Liver (tissue), 9 donors: ENCODE data around the gene CSF2RB. TPM values are rescaled to one million over a fixed set of nuclear protein-coding genes. Genes with fewer than 3 reads are reported as not detected.

Experiments
- DNase-seq: peaks from one replicate; pipeline ENCODE4 v3.0.0-alpha.2; 2017; ENCODE audit warnings: low spot score
- H3K27ac ChIP-seq, 2 donors: one replicate each; pipeline ENCODE4 v1.7.0; 2013; ENCODE audit warnings: inconsistent platforms in 2 of 2, low read length in 2 of 2, control low read depth in 1 of 2, low read depth in 1 of 2, mild to moderate bottlenecking in 1 of 2
- H3K27me3 ChIP-seq, 4 donors: one replicate each; pipeline versions ENCODE4 v1.6.1 to v1.7.0; 2013; ENCODE audit warnings: low read length in 3 of 4, inconsistent platforms in 1 of 4, mild to moderate bottlenecking in 1 of 4, moderate library complexity in 1 of 4; ENCODE audit not compliant: control insufficient read depth in 4 of 4, insufficient read depth in 4 of 4
- H3K36me3 ChIP-seq, 4 donors: one replicate each; pipeline versions ENCODE4 v1.6.1 to v1.7.0; 2013; ENCODE audit warnings: low read length in 3 of 4, mild to moderate bottlenecking in 3 of 4, low read depth in 1 of 4, moderate library complexity in 1 of 4; ENCODE audit not compliant: control insufficient read depth in 4 of 4, insufficient read depth in 3 of 4
- H3K4me1 ChIP-seq, 4 donors: one replicate each; pipeline versions ENCODE4 v1.6.1 to v1.7.0; 2013; ENCODE audit warnings: low read length in 3 of 4, mild to moderate bottlenecking in 3 of 4, moderate library complexity in 1 of 4; ENCODE audit not compliant: control insufficient read depth in 4 of 4, insufficient read depth in 4 of 4
- H3K4me3 ChIP-seq, 3 donors: one replicate each; pipeline versions ENCODE4 v1.6.1 to v1.7.0; 2013; ENCODE audit warnings: low read length in 3 of 3, control low read depth in 1 of 3, low read depth in 1 of 3, mild to moderate bottlenecking in 1 of 3
- H3K9ac ChIP-seq, 2 donors: one replicate each; pipeline ENCODE4 v1.7.0; 2013; ENCODE audit warnings: low read length in 2 of 2, mild to moderate bottlenecking in 2 of 2, moderate library complexity in 2 of 2, control low read depth in 1 of 2, low read depth in 1 of 2
- H3K9me3 ChIP-seq, 4 donors: one replicate each; pipeline versions ENCODE4 v1.6.1 to v1.7.0; 2013; ENCODE audit warnings: low read length in 3 of 4; ENCODE audit not compliant: control insufficient read depth in 4 of 4
- EGR1 ChIP-seq, 2 donors: IDR thresholded peaks; 2 replicates each; pipeline ENCODE4 v1.6.1; 2016 to 2018; ENCODE audit warnings: antibody characterized with exemption in 2 of 2, low read depth in 2 of 2
- FOXA1 ChIP-seq: IDR thresholded peaks from 2 replicates; pipeline ENCODE4 v1.6.1; 2016; ENCODE audit warnings: antibody characterized with exemption
- FOXA2 ChIP-seq: IDR thresholded peaks from 2 replicates; pipeline ENCODE4 v1.6.1; 2016; ENCODE audit warnings: antibody characterized with exemption
- HNF4G ChIP-seq: IDR thresholded peaks from 2 replicates; pipeline ENCODE4 v1.6.1; 2016; ENCODE audit warnings: antibody characterized with exemption
- MAX ChIP-seq: IDR thresholded peaks from 2 replicates; pipeline ENCODE4 v1.6.1; 2016; ENCODE audit warnings: antibody characterized with exemption
- RAD21 ChIP-seq, 2 donors: IDR thresholded peaks; 2 replicates each; pipeline ENCODE4 v1.6.1; 2016; ENCODE audit warnings: antibody characterized with exemption in 2 of 2, mild to moderate bottlenecking in 2 of 2
- REST ChIP-seq: IDR thresholded peaks from 2 replicates; pipeline ENCODE4 v1.6.1; 2016; ENCODE audit warnings: antibody characterized with exemption, mild to moderate bottlenecking
- SP1 ChIP-seq: IDR thresholded peaks from 2 replicates; pipeline ENCODE4 v1.6.1; 2018; ENCODE audit warnings: antibody characterized with exemption, mild to moderate bottlenecking
- TAF1 ChIP-seq: conservative IDR thresholded peaks from 2 replicates; pipeline ENCODE4 v1.6.1; 2016; ENCODE audit warnings: antibody characterized with exemption, mild to moderate bottlenecking
- YY1 ChIP-seq: IDR thresholded peaks from 2 replicates; pipeline ENCODE4 v1.6.1; 2016; ENCODE audit warnings: antibody characterized with exemption, mild to moderate bottlenecking
- ZBTB33 ChIP-seq: IDR thresholded peaks from 2 replicates; pipeline ENCODE4 v1.6.1; 2016; ENCODE audit warnings: antibody characterized with exemption
- WGBS: extraction: QIAGEN DNeasy Blood & Tissue Kit; methylation state at CpG from one replicate; pipeline ENCODE4 v1.1.7; 2013; 5-methylcytosine and 5-hydroxymethylcytosine counted together
- polyA plus RNA-seq, 2 donors: library from polyadenylated mRNA; stranded (reverse) in 1 of 2; unstranded in 1 of 2; fragments of 200-250 nt in 1 of 2; fragments of >200 nt in 1 of 2; fragmentation: Nextera tagmentation in 1 of 2; extraction: Ambion mirVana in 1 of 2; gene quantifications; one replicate each; pipeline versions ENCODE4 v1.2.1 to v1.2.3, GENCODE V29; 2013 to 2015
- total RNA-seq, 2 donors: library from RNA; depleted of rRNA; stranded (reverse); fragments of >200 nt; gene quantifications; one replicate each; pipeline ENCODE4 v1.2.3, GENCODE V29; 2014
- TF ChIP-seq, protein P1 (sequence below): fragments of 150-350 bp; IDR thresholded peaks from 2 replicates; pipeline ENCODE4 v1.5.1; 2017; ENCODE audit warnings: improper control_type of control experiment, low read depth, low read length; ENCODE audit not compliant: missing input control
- TF ChIP-seq, protein P2 (sequence below): IDR thresholded peaks from 2 replicates; pipeline ENCODE4 v1.6.1; 2016; ENCODE audit warnings: antibody characterized with exemption
- donor health status: healthy.
- donor health status: healthy.
- donor health status: healthy.
- donor health status: healthy.
- donor health status: healthy.

The CSF2RB gene
- total and polyA plus RNA-seq, 4 donors: 0.72 to 10.5 (median 2.3) TPM

DNA sequence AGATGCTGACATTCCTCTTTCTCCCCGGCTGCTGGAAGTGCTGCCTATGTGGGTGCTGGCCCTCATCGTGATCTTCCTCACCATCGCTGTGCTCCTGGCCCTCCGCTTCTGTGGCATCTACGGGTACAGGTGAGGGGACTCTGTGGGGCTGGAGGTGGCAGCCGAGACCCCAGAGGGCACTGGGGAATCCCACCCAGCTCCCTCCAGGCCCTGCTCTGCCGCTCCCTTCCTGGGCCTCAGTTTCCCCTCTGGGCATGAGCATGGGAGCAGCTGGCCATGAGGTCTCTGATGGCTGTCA is 21.8 kb downstream of the CSF2RB start:
- DNase-seq: no peak
- H3K4me3 ChIP-seq: no peak overlapping the region
- WGBS: 88% methylated on average over 7 of the region's 7 CpGs

More for the DNA sequence above, 21.8 kb downstream of the CSF2RB start:
- no peak for TF ChIP-seq ZBTB33
- no peak for TF ChIP-seq REST
- no peak for TF ChIP-seq TAF1
- no peak for TF ChIP-seq EGR1 (IDR thresholded peaks at IDR 0.05; ENCODE audit: low read depth in 2 of 2)
- TF ChIP-seq, protein P1, sequence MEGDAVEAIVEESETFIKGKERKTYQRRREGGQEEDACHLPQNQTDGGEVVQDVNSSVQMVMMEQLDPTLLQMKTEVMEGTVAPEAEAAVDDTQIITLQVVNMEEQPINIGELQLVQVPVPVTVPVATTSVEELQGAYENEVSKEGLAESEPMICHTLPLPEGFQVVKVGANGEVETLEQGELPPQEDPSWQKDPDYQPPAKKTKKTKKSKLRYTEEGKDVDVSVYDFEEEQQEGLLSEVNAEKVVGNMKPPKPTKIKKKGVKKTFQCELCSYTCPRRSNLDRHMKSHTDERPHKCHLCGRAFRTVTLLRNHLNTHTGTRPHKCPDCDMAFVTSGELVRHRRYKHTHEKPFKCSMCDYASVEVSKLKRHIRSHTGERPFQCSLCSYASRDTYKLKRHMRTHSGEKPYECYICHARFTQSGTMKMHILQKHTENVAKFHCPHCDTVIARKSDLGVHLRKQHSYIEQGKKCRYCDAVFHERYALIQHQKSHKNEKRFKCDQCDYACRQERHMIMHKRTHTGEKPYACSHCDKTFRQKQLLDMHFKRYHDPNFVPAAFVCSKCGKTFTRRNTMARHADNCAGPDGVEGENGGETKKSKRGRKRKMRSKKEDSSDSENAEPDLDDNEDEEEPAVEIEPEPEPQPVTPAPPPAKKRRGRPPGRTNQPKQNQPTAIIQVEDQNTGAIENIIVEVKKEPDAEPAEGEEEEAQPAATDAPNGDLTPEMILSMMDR: no peak
- TF ChIP-seq, protein P2, sequence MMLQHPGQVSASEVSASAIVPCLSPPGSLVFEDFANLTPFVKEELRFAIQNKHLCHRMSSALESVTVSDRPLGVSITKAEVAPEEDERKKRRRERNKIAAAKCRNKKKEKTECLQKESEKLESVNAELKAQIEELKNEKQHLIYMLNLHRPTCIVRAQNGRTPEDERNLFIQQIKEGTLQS: no peak
- no peak for TF ChIP-seq HNF4G
- TF ChIP-seq YY1: no peak
- no peak for TF ChIP-seq SP1
- no peak for TF ChIP-seq FOXA1
- no peak for TF ChIP-seq FOXA2
- no peak for TF ChIP-seq RAD21 (IDR thresholded peaks at IDR 0.05)
- TF ChIP-seq MAX: no peak
- H3K36me3 ChIP-seq: no peaks in the 10 kb centered on the region
- H3K27ac ChIP-seq: no peak overlapping the region
- H3K9ac ChIP-seq: no peak overlapping the region
- H3K27me3 ChIP-seq: no peaks in the 10 kb centered on the region
- H3K9me3 ChIP-seq: no peaks in the 10 kb centered on the region
- H3K4me1 ChIP-seq: no peaks in the 10 kb centered on the region
